AG09319 (cell line): ENCODE results near the gene OSBPL8.
"Not testable (repeated sequence)": the region's sequence is repeated elsewhere in the genome, so short reads cannot be mapped to it uniquely, and the experiment has no call there.

ENCODE experiments used
- DNase-seq: peaks from one replicate; pipeline ENCODE4 v3.0.0-alpha.2; 2010; ENCODE audit warnings: low read depth; ENCODE audit errors: extremely low read depth
- TF ChIP-seq, protein P1 (sequence below): IDR thresholded peaks from 2 replicates; pipeline ENCODE4 v1.5.1; 2011; ENCODE audit warnings: low read depth, mild to moderate bottlenecking, inconsistent platforms, low read length, moderate library complexity

The OSBPL8 gene

DNA sequence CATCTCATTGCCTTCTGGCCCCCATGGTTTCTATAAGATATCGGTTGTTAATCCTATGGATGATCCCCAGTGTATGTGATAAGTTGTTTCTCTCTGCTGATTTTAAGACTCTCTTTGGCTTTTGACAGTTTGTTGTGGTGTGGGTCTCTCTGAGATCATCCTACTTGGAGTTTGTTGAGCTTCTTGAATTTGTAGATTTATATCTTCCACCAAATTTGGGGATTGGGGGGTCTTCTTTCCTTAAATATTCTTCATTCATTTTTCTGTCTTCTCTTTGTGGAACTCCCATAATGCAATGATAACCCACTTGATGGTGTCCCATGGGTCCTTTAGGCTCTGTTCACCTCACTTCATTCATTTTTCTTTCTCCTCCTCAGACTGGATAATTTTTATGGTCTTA lies 191.3 kb downstream of the OSBPL8 start:
- no peak for DNase-seq
- TF ChIP-seq, protein P1, sequence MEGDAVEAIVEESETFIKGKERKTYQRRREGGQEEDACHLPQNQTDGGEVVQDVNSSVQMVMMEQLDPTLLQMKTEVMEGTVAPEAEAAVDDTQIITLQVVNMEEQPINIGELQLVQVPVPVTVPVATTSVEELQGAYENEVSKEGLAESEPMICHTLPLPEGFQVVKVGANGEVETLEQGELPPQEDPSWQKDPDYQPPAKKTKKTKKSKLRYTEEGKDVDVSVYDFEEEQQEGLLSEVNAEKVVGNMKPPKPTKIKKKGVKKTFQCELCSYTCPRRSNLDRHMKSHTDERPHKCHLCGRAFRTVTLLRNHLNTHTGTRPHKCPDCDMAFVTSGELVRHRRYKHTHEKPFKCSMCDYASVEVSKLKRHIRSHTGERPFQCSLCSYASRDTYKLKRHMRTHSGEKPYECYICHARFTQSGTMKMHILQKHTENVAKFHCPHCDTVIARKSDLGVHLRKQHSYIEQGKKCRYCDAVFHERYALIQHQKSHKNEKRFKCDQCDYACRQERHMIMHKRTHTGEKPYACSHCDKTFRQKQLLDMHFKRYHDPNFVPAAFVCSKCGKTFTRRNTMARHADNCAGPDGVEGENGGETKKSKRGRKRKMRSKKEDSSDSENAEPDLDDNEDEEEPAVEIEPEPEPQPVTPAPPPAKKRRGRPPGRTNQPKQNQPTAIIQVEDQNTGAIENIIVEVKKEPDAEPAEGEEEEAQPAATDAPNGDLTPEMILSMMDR = no peak

DNA sequence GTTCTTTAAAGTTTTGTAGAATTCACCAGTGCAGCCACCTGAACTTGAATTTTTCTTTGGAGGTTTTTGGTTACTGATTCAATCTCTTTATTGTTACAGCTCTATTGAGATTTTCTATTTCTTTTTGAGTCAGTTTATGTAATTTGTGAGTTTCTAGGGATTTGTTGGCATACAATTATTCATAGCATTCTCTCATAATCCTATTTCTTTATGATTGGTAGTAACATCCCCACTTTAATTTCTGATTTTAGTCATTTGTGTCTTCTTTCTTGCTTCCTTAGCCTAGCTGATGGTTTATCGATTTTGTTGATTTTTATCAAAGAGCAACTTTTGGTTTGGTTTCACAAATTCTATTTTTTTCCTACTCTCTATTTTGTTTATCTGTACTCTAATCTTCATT lies 193.4 kb downstream of the OSBPL8 start:
- no peak for DNase-seq
- TF ChIP-seq, protein P1 = no peak

GRCh38 chr12:76364131-76364530 lies 195.4 kb downstream of the OSBPL8 start:
- DNase-seq = not testable (repeated sequence)

DNA sequence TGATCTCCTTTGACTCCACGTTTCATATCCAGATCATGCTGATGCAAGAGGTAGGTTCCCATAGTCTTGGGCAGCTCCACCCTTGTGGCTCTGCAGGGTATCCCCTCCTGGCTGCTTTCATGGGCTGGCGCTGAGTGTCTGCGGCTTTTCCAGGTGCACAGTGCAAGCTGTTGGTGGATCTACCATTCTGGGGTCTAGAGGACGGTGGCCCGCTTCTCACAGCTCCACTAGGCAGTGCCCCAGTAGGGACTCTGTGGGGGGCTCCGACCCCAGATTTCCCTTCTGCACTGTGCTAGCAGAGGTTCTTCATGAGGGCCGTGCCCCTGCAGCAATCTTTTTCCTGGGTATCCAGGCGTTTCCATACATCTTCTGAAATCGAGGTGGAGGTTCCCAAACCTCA lies 199.3 kb downstream of the OSBPL8 start:
- no peak for DNase-seq
- TF ChIP-seq, protein P1 = no peak

DNA sequence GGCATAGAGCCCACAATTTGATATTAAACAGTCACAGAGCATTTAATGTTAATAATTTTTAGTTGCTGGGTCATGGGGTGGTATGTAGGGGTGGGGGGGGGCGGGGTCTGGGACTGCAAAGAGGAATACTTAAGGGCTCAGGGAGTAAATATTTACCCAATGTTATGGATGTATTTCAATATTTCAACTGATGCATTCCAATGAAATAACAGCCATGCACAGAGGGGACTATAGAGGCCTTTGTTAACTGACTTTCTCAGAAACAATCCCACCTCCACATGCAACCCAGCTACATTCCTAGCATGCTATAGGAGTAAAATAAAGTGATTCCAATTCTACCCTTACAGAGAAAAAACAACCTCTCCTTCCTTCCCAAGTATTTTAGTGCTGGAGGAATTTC lies 203.5 kb downstream of the OSBPL8 start:
- no peak for DNase-seq
- TF ChIP-seq, protein P1 = no peak

- TF ChIP-seq, protein P1 = peak; percentile 66
- peak; percentile 72 for DNase-seq
These were observed 211.3 kb downstream of the OSBPL8 start, which contains the start of gene BBS10 for GRCh38 chr12:76348079-76348901. BBS10 (minus strand) TSS chr12:76348415; CDS start chr12:76348358, 57 bp downstream.

GRCh38 chr12:76346798-76347420 lies 212.7 kb downstream of the OSBPL8 start:
- peak; percentile 41 for DNase-seq
- TF ChIP-seq, protein P1 = peak; percentile 59
